Panc1 (cell line): Measurements from ENCODE around the gene VPS51. TPM values are rescaled to one million over a fixed set of nuclear protein-coding genes. Genes with fewer than 3 reads are reported as not detected.
A peak's percentile ranks its signal among the peaks of the same experiment; 100 is the strongest.

Source experiments
- ATAC-seq: fragments of 200-7000 bp; cut with Tn5 transposase; 2 replicates; pipeline ENCODE4 v1.9.1; 2020; ENCODE audit warnings: mild to moderate bottlenecking, moderate library complexity
- BruUV-seq: library from RNA; stranded (reverse); fragments of 400-500 nt; replicated peaks from 2 replicates; lab custom pipeline; 2021; lab: Mats Ljungman, UMichigan
- CTCF ChIA-PET: fragments of 300-600 bp; sonication (Branson Sonifier 250); formaldehyde crosslinking; loops from one replicate; lab custom pipeline; 2022; ENCODE audit warnings: antibody characterized with exemption; lab: Charles Lee
- POLR2A ChIA-PET: fragments of 300-600 bp; sonication (Branson Sonifier 250); formaldehyde crosslinking; loops from one replicate; lab custom pipeline; 2022; ENCODE audit warnings: antibody characterized with exemption; lab: Charles Lee
- DNase-seq: peaks from one replicate; pipeline ENCODE4 v3.0.0-alpha.2; 2010; ENCODE audit warnings: low read depth, low spot score
- H3K27ac ChIP-seq: 2 replicates; pipeline ENCODE4 v1.5.1; 2011; ENCODE audit warnings: mild to moderate bottlenecking, low read length, inconsistent platforms
- H3K27me3 ChIP-seq: fragments of 200-500 bp; sonication (Bioruptor generic); 2 replicates; pipeline ENCODE4 v1.6.0; 2014; ENCODE audit warnings: low read length, inconsistent platforms; ENCODE audit not compliant: control insufficient read depth, insufficient read depth
- H3K36me3 ChIP-seq: fragments of 200-500 bp; sonication (Bioruptor generic); 2 replicates; pipeline ENCODE4 v1.5.1; 2014; ENCODE audit warnings: inconsistent platforms, mild to moderate bottlenecking, low read length, moderate library complexity; ENCODE audit not compliant: control insufficient read depth, insufficient read depth
- H3K4me1 ChIP-seq: 2 replicates; pipeline ENCODE4 v1.5.1; 2011; ENCODE audit warnings: inconsistent platforms, mild to moderate bottlenecking, low read length, moderate library complexity; ENCODE audit not compliant: control insufficient read depth, insufficient read depth
- H3K4me3 ChIP-seq, 2 experiments: 2 replicates each; pipeline ENCODE4 v1.5.1; 2011 to 2012; ENCODE audit warnings: low read depth in 2 of 2, low read length in 2 of 2, mild to moderate bottlenecking in 2 of 2, inconsistent platforms in 1 of 2, moderate library complexity in 1 of 2
- H3K9me3 ChIP-seq: fragments of 200-500 bp; sonication (Bioruptor generic); 2 replicates; pipeline ENCODE4 v1.5.1; 2014; ENCODE audit warnings: low read depth, mild to moderate bottlenecking, inconsistent platforms, low read length, moderate library complexity; ENCODE audit not compliant: control insufficient read depth, insufficient read depth
- POLR2AphosphoS5 ChIP-seq: IDR thresholded peaks from 2 replicates; pipeline ENCODE4 v1.6.1; 2012; ENCODE audit warnings: mild to moderate bottlenecking, low read depth, low read length, moderate library complexity
- SIN3A ChIP-seq: IDR thresholded peaks from 2 replicates; pipeline ENCODE4 v1.6.1; 2012; ENCODE audit warnings: low read depth, mild to moderate bottlenecking, low read length, moderate library complexity, borderline replicate concordance; ENCODE audit not compliant: insufficient read depth
- TCF7L2 ChIP-seq: IDR thresholded peaks from 2 replicates; pipeline ENCODE4 v1.6.1; 2011; ENCODE audit warnings: mild to moderate bottlenecking, low read depth, low read length, inconsistent platforms
- in situ Hi-C: cut with HindIII; loops from 2 replicates; pipeline ENCODE4 v1.10.0; 2016; ENCODE audit warnings: low sequenced_read_pairs, low pct_unique_long_range_greater_than_20kb
- intact Hi-C: fragments of 100-400 bp; cut with micrococcal nuclease; formaldehyde crosslinking; loops from one replicate; pipeline ENCODE4 v1.10.0; 2022; ENCODE audit not compliant: unreplicated experiment
- total RNA-seq: library from RNA; stranded (reverse); gene quantifications from one replicate; pipeline ENCODE4 v1.2.1, GENCODE V29; 2021; ENCODE audit not compliant: unreplicated experiment
- TF ChIP-seq, protein P1 (sequence below): fragments of 450-650 bp; IDR thresholded peaks from 2 replicates; pipeline ENCODE4 v1.5.1; 2017; ENCODE audit warnings: mild to moderate bottlenecking
- TF ChIP-seq, protein P2 (sequence below), 2 experiments: IDR thresholded peaks; 2 replicates each; pipeline ENCODE4 v1.6.1; 2011 to 2012; ENCODE audit warnings: low read depth in 2 of 2, control low read depth in 1 of 2, low read length in 1 of 2, mild to moderate bottlenecking in 1 of 2, moderate library complexity in 1 of 2; ENCODE audit not compliant: insufficient read depth in 1 of 2

VPS51 gene
- total RNA-seq, 1 experiment from 2014 or later = 101 TPM

DNA sequence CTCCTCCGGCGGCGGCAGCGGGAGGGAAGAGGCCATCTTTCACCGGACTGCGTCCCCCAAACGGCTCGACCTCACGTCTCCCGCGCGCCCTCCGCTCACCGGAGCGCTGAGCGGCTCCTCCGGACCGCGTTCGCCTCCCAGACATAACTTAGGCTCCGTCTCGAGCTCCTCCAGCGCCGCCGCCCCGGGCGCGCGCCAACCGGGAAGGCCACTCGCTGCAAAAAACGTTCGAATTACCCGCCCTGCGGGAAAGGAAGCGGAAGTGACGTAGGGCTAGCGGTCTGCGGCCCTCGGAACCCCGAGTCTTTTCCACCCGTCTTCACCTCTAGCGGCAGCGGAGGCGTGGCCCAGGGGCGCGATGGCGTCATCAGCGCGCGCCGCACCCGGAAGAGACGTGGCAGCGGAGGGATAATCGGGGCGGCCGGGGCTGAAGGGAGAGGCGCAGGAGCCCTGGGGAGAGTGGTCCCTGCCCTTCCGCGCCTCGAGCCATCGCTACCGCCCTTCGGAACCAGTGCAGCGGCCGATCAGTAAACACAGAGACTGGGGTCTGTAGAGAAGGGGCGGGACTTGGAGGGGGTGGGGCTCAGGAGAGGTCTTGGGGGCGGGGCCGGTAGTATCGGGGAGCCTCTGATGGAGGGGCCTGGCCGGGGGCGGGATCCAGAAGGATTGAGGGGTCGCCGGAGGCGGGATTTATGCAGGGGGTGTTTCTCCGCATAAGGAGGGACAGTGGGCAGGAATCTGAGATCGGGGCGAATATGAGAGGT, 12.0 kb upstream of the VPS51 start, which contains the start of the genes CDCA5 and ZFPL1:
TSS of gene CDCA5 (minus strand) at position 207 of the 764 bp plus-strand sequence. CDS start at position 145, 62 bp downstream.
TSS of gene ZFPL1 (plus strand) at position 389 of the 764 bp plus-strand sequence. CDS start 477 bp downstream, outside the sequence.
- Histone ChIP-seq H3K27ac (peak within 1 kb of the TSS; percentile 96), H3K4me1 (peaks cover 20% of the 10 kb centered on the region), H3K27me3 (no peaks in the 10 kb centered on the region), H3K4me3 (peak within 1 kb of the TSS; percentile 81 to 99), H3K9me3 (no peaks in the 10 kb centered on the region), H3K36me3 (peaks cover 8% of the 10 kb centered on the region)
- ChIA-PET POLR2A (no interaction called here), CTCF (no interaction called here)
- ATAC-seq = peak; percentile 98
- BruUV-seq = no TSS peak
- intact Hi-C loops = no loop called here
- TF ChIP-seq SIN3A (peak; percentile 99), POLR2AphosphoS5 (peak; percentile 92), TCF7L2 (no peak)
- TF ChIP-seq, protein P1, sequence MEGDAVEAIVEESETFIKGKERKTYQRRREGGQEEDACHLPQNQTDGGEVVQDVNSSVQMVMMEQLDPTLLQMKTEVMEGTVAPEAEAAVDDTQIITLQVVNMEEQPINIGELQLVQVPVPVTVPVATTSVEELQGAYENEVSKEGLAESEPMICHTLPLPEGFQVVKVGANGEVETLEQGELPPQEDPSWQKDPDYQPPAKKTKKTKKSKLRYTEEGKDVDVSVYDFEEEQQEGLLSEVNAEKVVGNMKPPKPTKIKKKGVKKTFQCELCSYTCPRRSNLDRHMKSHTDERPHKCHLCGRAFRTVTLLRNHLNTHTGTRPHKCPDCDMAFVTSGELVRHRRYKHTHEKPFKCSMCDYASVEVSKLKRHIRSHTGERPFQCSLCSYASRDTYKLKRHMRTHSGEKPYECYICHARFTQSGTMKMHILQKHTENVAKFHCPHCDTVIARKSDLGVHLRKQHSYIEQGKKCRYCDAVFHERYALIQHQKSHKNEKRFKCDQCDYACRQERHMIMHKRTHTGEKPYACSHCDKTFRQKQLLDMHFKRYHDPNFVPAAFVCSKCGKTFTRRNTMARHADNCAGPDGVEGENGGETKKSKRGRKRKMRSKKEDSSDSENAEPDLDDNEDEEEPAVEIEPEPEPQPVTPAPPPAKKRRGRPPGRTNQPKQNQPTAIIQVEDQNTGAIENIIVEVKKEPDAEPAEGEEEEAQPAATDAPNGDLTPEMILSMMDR = no peak
- TF ChIP-seq, protein P2, sequence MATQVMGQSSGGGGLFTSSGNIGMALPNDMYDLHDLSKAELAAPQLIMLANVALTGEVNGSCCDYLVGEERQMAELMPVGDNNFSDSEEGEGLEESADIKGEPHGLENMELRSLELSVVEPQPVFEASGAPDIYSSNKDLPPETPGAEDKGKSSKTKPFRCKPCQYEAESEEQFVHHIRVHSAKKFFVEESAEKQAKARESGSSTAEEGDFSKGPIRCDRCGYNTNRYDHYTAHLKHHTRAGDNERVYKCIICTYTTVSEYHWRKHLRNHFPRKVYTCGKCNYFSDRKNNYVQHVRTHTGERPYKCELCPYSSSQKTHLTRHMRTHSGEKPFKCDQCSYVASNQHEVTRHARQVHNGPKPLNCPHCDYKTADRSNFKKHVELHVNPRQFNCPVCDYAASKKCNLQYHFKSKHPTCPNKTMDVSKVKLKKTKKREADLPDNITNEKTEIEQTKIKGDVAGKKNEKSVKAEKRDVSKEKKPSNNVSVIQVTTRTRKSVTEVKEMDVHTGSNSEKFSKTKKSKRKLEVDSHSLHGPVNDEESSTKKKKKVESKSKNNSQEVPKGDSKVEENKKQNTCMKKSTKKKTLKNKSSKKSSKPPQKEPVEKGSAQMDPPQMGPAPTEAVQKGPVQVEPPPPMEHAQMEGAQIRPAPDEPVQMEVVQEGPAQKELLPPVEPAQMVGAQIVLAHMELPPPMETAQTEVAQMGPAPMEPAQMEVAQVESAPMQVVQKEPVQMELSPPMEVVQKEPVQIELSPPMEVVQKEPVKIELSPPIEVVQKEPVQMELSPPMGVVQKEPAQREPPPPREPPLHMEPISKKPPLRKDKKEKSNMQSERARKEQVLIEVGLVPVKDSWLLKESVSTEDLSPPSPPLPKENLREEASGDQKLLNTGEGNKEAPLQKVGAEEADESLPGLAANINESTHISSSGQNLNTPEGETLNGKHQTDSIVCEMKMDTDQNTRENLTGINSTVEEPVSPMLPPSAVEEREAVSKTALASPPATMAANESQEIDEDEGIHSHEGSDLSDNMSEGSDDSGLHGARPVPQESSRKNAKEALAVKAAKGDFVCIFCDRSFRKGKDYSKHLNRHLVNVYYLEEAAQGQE (IDR thresholded peaks at IDR 0.05; ENCODE audit: insufficient read depth in 1 of 2, low read depth in 2 of 2, low read length in 1 of 2) = peak in 1 of 2 experiments; percentile 60; a peak in 1 of 4 replicates
- in situ Hi-C loops = no loop called here
- peak; percentile 73 for DNase-seq

DNA sequence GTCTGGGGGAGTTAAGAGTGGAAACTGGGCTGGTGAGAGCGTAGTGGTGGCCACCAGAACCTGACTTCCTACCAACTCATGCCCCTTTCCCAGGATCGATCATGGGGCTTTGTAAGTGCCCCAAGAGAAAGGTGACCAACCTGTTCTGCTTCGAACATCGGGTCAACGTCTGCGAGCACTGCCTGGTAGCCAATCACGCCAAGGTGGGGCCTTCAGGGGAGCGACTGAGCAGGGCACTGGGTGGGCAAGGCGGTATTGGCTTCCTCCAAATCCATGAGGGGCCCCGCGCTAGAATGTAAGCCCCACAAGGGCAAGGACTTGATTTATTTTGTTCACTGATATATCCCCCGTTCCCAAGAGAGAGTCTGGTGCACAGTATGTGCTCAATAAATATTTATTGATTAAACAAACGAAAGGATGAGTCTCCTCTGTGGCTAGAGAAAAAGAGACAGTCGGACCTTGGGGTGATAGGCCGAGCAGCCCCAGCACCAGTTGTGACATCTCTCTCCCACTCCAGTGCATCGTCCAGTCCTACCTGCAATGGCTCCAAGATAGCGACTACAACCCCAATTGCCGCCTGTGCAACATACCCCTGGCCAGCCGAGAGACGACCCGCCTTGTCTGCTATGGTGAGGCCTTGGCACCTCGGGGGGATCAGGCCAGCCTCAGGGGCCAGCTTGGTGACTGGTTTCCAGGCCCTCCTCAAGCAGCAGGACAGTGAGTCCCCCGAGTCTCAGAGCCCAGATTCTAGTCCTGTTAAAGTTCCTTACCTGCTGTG, 11.2 kb upstream of the VPS51 start:
- no peak for DNase-seq
- Histone ChIP-seq H3K27ac (peak overlapping the region; percentile 96), H3K36me3 (peaks cover 8% of the 10 kb centered on the region), H3K4me1 (peaks cover 15% of the 10 kb centered on the region), H3K4me3 (peak overlapping the region; percentile 81 to 99), H3K27me3 (no peaks in the 10 kb centered on the region), H3K9me3 (no peaks in the 10 kb centered on the region)
- ATAC-seq = peak; percentile 27
- in situ Hi-C loops (no loop called here), intact Hi-C loops (no loop called here)
- ChIA-PET CTCF (interaction anchor here (0.9 kb wide), 1 partner anchor 27 kb away, joined by 5 read pairs; the partner anchor contains the start of gene TM7SF2), POLR2A (interaction anchor here (0.6 kb wide), 1 partner anchor 26 kb away, joined by 3 read pairs; no protein-coding TSS in a partner anchor)
- BruUV-seq = TSS peak; percentile 87
- TF ChIP-seq, protein P2 (IDR thresholded peaks at IDR 0.05; ENCODE audit: insufficient read depth in 1 of 2, low read depth in 2 of 2, low read length in 1 of 2) = no peak
- no peak for TF ChIP-seq SIN3A
- no peak for TF ChIP-seq POLR2AphosphoS5
- TF ChIP-seq, protein P1 = no peak
- no peak for TF ChIP-seq TCF7L2
